ENCODE measurements around the gene RAB11A.

The RAB11A gene

GRCh38 chr15:65939901-65940617, 70.8 kb downstream of the RAB11A start:
- no peak for DNase-seq (ENCODE audit: low spot score)
- TF ChIP-seq CTCF (IDR thresholded peaks at IDR 0.05; ENCODE audit: extremely low read depth, missing control alignments): no peak

- DNase-seq (ENCODE audit: low spot score): no peak
- no peak for TF ChIP-seq CTCF (IDR thresholded peaks at IDR 0.05; ENCODE audit: extremely low read depth, missing control alignments)
Measured at GRCh38 chr15:65940618-65940909, 71.3 kb downstream of the RAB11A start.
